ENCODE results near the gene LYPD6B.

LYPD6B gene

DNA sequence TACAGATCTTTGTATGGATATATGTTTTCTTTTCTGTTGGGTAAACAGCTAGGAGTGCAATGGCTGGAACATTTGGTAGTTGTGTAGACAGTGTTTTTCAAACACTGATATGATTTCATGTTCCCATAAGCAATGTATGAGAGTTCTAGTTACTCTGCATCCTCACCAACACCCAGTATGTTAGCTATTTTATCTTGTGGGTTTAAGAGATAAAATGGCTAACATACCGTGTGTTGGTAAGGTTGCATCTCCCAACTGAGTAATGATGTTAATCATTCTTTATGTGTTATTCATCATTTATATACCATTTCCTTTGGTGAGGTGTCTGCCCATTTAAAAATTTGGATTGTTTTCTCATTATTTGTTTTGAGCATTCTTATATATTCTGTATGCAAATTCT, 65.7 kb downstream of the LYPD6B start:
- Histone ChIP-seq H3K27ac (ENCODE audit: low read length) (no peak overlapping the region), H3K4me2 (ENCODE audit: low read depth, low read length) (no peak overlapping the region), H4K20me1 (ENCODE audit: insufficient read depth, low read length) (no peaks in the 10 kb centered on the region), H3K27me3 (replicated peaks; ENCODE audit: insufficient read depth, low read length) (no peaks in the 10 kb centered on the region), H3K9me3 (replicated peaks; ENCODE audit: insufficient read depth, low read length) (no peaks in the 10 kb centered on the region), H3K9me2 (replicated peaks; ENCODE audit: insufficient read depth, low read length) (no peaks in the 10 kb centered on the region), H3K79me2 (ENCODE audit: low read length) (no peaks in the 10 kb centered on the region), H3K36me3 (replicated peaks; ENCODE audit: insufficient read depth, low read length) (no peaks in the 10 kb centered on the region), H3K4me1 (ENCODE audit: low read length) (no peaks in the 10 kb centered on the region), H3K9ac (ENCODE audit: low read length) (no peak overlapping the region), H2AFZ (ENCODE audit: low read length) (no peak overlapping the region), H3F3A (ENCODE audit: insufficient read depth, low read length) (no peaks in the 10 kb centered on the region), H3K4me3 (ENCODE audit: low read length) (no peak overlapping the region)
- TF ChIP-seq EZH2 (optimal IDR thresholded peaks at IDR 0.05; ENCODE audit: low read depth, low read length) (no peak), EZH2phosphoT487 (IDR thresholded peaks at IDR 0.05; ENCODE audit: low read length) (no peak)
- TF ChIP-seq, protein P1, sequence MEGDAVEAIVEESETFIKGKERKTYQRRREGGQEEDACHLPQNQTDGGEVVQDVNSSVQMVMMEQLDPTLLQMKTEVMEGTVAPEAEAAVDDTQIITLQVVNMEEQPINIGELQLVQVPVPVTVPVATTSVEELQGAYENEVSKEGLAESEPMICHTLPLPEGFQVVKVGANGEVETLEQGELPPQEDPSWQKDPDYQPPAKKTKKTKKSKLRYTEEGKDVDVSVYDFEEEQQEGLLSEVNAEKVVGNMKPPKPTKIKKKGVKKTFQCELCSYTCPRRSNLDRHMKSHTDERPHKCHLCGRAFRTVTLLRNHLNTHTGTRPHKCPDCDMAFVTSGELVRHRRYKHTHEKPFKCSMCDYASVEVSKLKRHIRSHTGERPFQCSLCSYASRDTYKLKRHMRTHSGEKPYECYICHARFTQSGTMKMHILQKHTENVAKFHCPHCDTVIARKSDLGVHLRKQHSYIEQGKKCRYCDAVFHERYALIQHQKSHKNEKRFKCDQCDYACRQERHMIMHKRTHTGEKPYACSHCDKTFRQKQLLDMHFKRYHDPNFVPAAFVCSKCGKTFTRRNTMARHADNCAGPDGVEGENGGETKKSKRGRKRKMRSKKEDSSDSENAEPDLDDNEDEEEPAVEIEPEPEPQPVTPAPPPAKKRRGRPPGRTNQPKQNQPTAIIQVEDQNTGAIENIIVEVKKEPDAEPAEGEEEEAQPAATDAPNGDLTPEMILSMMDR (IDR thresholded peaks at IDR 0.05; ENCODE audit: low read length), result no peak
- no peak for DNase-seq

DNA sequence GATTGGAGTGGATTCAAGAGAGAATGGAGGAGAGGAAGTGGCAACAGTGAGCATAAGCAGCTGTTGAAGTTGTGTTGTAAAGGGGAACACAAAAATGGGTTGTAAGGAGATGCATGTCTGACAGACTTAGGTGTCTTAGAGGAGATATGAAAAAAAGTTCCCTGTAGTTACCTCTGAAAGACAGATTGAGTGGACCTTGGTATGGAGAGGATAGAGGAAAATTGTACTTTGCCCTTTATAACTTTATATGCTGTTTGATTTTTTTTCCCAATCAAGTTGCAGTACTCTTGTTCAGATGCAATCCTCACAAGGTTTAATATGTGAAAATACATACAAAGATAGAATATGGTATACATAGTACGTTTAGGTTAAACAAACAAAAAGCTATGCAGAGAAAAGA, 73.6 kb downstream of the LYPD6B start:
- H2AFZ ChIP-seq (ENCODE audit: low read length), result no peak overlapping the region
- H3F3A ChIP-seq (ENCODE audit: insufficient read depth, low read length), result no peaks in the 10 kb centered on the region
- H3K36me3 ChIP-seq (replicated peaks; ENCODE audit: insufficient read depth, low read length), result no peaks in the 10 kb centered on the region
- TF ChIP-seq EZH2phosphoT487 (IDR thresholded peaks at IDR 0.05; ENCODE audit: low read length) (no peak), EZH2 (optimal IDR thresholded peaks at IDR 0.05; ENCODE audit: low read depth, low read length) (no peak)
- TF ChIP-seq, protein P1 (IDR thresholded peaks at IDR 0.05; ENCODE audit: low read length), result no peak
- H3K4me1 ChIP-seq (ENCODE audit: low read length), result no peaks in the 10 kb centered on the region
- H3K79me2 ChIP-seq (ENCODE audit: low read length), result no peaks in the 10 kb centered on the region
- H3K4me3 ChIP-seq (ENCODE audit: low read length), result no peak overlapping the region
- no peaks in the 10 kb centered on the region for H3K27me3 ChIP-seq (replicated peaks; ENCODE audit: insufficient read depth, low read length)
- H4K20me1 ChIP-seq (ENCODE audit: insufficient read depth, low read length), result no peaks in the 10 kb centered on the region
- no peak overlapping the region for H3K9ac ChIP-seq (ENCODE audit: low read length)
- DNase-seq, result no peak
- H3K4me2 ChIP-seq (ENCODE audit: low read depth, low read length), result no peak overlapping the region
- no peaks in the 10 kb centered on the region for H3K9me3 ChIP-seq (replicated peaks; ENCODE audit: insufficient read depth, low read length)
- H3K9me2 ChIP-seq (replicated peaks; ENCODE audit: insufficient read depth, low read length), result no peaks in the 10 kb centered on the region
- no peak overlapping the region for H3K27ac ChIP-seq (ENCODE audit: low read length)

DNA sequence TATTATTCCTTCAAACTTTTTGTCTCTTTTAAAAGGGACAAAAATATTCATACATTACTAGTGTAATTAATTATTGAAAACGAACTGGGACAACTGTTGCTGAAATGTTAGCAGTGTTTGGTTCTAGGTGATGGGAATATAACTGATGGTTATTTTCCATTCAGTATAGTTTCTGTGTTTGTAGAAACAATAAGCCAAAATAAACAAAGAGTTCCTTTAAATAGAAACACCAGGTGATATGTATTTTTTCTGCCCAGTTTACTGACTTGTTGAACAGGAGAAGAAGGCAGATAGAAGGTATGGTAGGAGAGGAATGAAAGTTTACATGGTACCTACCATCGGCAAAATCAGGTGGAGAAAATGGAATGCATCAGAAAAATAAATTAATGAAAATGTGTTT, 74.2 kb downstream of the LYPD6B start:
- Histone ChIP-seq H3K27ac (ENCODE audit: low read length) (no peak overlapping the region), H3K36me3 (replicated peaks; ENCODE audit: insufficient read depth, low read length) (no peaks in the 10 kb centered on the region), H3K27me3 (replicated peaks; ENCODE audit: insufficient read depth, low read length) (no peaks in the 10 kb centered on the region), H3K4me2 (ENCODE audit: low read depth, low read length) (no peak overlapping the region), H3K4me1 (ENCODE audit: low read length) (no peaks in the 10 kb centered on the region), H3K79me2 (ENCODE audit: low read length) (no peaks in the 10 kb centered on the region), H3K9me2 (replicated peaks; ENCODE audit: insufficient read depth, low read length) (no peaks in the 10 kb centered on the region), H3F3A (ENCODE audit: insufficient read depth, low read length) (no peaks in the 10 kb centered on the region), H3K9me3 (replicated peaks; ENCODE audit: insufficient read depth, low read length) (no peaks in the 10 kb centered on the region), H2AFZ (ENCODE audit: low read length) (no peak overlapping the region), H3K9ac (ENCODE audit: low read length) (no peak overlapping the region), H3K4me3 (ENCODE audit: low read length) (no peak overlapping the region), H4K20me1 (ENCODE audit: insufficient read depth, low read length) (no peaks in the 10 kb centered on the region)
- no peak for DNase-seq
- TF ChIP-seq EZH2phosphoT487 (IDR thresholded peaks at IDR 0.05; ENCODE audit: low read length) (no peak), EZH2 (optimal IDR thresholded peaks at IDR 0.05; ENCODE audit: low read depth, low read length) (no peak)
- TF ChIP-seq, protein P1 (IDR thresholded peaks at IDR 0.05; ENCODE audit: low read length), result no peak
